Smooth muscle cell of the brain vasculature (primary cell): Measurements from ENCODE around the gene THBS2.
"Not testable (repeated sequence)": the region's sequence is repeated elsewhere in the genome, so short reads cannot be mapped to it uniquely, and the experiment has no call there.

Experiments used
- DNase-seq: peaks from one replicate; pipeline ENCODE4 v3.0.0-alpha.2; 2012; ENCODE audit warnings: low read depth, low spot score

Gene THBS2

GRCh38 chr6:169273511-169273910 lies 19.9 kb upstream of the THBS2 start:
- DNase-seq, result no peak

GRCh38 chr6:169271877-169272216 lies 18.2 kb upstream of the THBS2 start:
- DNase-seq, result no peak

DNA sequence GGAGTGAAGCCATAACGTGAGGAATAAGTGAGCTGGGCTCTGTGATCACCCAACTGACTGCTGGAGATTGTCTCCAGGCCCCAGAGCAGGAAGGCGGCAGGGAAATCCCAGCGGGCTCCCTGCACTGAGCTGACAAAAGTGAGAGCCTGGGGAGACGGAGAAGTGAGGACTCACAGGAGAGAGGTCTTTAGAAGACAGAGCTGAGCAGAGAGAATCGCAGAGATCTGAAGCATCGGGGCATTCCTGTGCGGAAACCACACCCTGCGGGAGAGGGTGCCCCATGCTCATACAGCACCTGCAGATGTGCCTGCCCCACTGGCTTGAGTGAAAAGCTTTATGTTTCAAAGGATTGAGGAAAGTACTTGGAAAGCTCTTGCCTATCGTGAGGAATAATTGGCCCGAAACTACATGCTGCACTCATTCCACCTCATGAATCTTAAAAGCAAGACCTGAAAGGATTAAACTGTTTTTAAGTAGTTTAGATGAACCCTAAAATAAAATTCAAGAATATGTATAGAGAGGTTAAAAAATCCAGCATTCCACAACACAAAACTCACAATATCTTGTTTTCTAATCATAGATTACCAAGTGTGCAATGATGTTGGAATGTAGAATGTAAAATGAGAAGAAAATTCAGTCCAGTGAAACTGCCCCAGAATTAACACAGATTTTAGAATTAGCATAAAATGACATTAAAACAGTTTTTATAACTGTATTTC lies 17.7 kb upstream of the THBS2 start:
- DNase-seq, result no peak

- DNase-seq, result not testable (repeated sequence)
Observed at GRCh38 chr6:169270077-169270380, 16.4 kb upstream of the THBS2 start.

DNA sequence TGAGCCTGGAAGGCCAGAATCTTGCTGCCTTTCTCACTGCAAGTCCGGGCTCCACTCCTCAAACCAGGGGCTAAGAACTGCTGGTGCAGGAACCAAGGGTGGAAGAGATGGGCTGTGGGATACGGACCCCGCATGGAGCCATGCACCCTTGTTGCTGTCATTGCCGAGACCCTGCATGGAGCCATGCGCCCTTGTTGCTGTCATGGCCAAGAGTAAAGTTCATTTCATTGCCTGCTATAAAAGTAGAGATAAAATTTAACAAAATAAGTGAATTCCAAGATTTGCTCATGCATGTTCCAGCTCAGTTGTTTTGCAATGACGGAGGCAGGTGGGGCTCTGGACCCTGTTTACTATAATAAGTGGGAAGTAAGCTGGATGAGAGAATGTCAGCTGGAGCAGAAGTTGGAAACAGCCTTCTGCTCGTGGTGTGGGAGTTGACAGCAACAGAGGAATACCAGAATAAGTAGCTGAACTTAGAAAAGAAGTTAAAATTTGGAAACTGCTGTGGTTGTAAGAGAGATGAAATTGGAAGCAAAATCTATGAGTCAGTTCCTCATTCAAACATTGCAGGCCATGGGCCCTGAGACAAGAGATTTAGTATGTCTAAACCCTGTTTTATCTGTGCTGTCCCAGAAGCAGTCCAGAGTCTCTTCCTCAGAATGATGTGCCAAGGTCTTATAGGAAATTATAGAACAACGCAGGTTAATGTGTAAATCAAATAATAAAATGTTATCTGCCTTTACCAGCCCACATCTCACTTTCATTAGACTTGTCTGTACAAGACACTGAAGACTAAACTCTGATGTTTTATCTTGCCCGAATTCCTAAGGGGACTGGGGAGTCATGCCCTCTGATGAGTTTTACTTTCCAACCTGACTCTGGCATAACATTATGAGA lies 15.8 kb upstream of the THBS2 start:
- DNase-seq, result no peak

DNA sequence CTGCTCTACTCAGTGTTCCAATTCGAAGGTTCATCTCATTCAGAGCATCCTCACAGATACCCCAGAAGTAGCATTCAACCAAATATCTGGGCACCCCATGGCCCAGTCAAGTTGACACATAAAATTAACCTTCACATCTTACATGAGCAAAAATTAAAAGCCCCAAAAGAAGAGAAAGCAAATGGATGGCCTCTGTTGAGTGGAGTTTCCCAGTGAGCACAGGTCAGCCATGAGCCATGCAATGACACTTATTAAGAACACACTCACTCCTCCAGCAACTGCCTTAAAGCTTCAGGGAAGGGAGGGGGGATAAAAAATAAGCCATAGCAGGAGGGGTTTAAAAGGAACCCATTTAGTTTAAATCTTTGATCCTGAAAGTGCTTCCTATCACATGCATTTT lies 14.6 kb upstream of the THBS2 start:
- DNase-seq, result no peak

GRCh38 chr6:169266746-169267591 lies 13.3 kb upstream of the THBS2 start:
- no peak for DNase-seq

DNA sequence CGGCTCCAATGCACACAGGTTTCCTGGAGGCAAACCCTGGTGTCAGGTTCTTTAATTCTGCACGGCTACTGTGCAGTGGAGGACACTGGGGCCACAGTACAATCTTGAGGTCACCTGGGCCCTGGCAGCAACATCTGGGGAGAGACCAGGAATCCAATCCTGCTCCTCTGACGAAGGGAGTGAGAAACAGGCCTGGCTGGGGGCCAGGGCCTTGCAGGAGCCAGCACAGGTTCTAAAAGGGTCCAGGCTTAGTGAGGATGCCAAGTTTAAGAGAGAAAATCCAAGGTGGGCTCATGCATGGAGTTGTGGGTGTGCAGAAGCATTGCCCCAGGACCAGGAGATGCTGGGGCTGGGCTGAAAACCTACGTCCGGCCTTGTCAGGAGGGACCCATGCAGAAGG lies 12.6 kb upstream of the THBS2 start:
- DNase-seq, result no peak

DNA sequence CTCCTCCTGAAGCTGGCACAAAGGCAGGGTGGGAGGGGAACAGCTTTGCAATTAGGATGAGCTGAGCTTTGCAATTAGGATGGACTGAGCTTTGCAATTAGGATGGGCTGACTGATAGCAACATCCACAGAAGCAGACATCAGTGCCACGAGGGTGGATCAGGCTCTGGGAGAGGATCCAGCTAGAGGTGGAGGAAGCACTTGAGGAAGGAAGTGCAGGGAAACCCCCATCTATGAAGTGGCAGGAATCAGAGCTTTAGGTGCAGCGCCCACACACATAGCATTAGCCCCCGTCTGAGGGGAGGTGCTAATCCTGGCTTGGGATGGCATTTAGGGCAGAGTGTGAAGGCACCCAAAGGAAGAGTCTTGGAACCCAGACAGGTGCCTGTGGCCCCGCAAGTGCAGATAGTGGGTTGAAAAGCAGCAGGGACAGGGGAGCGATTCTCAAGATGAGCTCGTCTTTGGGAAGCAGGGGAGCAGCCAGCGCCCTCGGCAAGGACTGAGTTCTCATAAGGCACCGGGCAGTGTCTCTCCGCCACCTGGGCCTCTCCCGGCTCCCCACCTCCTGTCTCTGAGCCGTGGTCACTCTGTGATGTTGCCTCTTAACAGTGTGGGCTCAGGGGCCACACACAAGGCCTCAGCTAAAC lies 12.0 kb upstream of the THBS2 start:
- no peak for DNase-seq

DNA sequence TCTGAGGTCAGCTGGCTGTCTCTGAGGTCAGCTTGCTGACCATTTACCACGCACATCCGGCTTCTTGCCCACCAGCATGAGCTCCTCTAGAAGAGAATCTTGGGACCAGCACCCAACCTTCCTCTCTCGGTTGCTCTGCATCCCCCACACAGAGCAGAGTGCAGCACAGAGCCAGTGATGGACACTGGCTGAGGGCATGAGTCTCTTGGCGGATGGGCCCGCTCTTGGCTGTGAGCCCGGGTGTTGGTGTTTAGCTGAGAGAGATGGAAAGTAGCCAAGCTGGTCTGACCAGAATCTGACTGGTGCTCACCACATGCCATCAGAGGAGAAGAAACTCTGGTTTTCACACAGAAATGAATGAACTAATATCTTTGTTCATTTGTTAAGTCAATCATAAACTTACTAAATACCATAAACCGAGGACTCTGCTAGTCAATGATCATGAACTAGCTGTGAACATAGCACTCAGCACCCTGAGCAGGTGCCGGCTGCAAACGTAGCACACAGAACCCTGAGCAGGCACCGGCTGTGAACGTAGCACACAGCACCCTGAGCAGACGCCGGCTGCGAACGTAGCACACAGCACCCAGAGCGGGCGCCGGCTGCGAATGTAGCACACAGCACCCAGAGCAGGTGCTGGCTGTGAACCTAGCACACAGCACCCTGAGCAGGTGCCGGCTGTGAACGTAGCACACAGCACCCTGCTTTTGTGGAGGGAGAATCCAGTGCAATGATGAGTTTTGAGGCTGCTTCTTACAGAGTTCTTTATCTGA lies 10.4 kb upstream of the THBS2 start:
- DNase-seq, result no peak

DNA sequence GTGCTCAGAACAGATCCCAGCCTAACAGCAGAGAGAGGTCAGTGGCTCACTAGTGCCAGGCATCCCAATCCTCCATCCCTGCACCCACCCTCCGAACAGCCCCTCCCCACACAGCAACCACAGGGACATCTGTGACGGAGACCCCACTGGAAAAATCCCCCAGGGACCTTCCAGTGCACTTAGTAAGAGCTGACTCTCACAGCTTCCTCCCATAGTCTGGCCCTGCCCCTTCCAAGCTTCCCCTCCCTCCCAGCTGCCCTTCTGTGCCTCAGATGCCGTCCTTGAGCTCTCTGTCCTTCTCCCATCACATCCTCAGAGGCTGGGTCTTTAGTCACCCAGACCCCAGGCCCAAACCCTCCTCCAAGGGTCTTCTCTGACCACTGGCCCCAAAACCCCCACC lies 9.7 kb upstream of the THBS2 start:
- DNase-seq, result no peak

- DNase-seq, result not testable (repeated sequence)
Observed at GRCh38 chr6:169262602-169263001, 9.0 kb upstream of the THBS2 start.

- DNase-seq, result no peak
Observed at GRCh38 chr6:169256518-169256917, 2.9 kb upstream of the THBS2 start.

DNA sequence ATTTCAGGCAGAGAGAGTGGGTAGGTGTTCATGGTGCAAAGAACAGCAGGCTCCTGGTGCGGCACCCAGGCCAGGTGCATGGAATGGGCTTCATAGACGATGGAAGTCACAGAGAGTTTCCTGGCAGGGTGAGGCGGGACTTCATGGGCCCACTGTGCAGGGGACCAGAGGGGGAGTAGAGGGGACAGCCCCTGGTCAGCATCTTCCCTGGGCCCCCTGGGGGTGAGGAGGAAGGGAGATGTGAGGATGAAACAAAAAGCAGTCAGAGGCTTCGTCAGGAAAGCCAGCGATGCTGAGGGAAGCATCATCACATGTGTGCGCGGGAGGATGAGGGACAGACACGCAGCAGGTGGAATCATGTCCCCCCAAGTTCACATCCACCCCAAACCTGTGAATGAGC lies 2.4 kb upstream of the THBS2 start:
- DNase-seq, result no peak

DNA sequence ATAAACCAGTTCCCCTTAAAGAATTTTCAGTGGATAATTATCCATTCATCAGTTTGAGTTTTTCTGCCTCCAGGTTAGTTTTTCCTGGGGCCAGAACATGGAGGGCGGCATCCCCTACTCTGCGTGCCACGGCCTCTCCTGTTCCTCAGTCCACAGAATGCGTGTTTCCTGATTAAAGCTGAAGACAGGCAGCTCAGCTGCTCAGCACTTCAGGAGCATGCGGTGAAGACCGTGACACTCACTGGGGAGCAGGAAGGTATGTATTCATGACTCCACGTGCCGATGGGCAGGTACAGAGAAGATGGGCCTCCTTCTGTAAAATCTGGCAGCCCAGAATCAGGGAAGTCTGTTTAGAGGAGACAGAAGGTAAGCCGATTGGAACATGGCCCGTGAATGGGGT lies 2.0 kb upstream of the THBS2 start:
- no peak for DNase-seq

DNA sequence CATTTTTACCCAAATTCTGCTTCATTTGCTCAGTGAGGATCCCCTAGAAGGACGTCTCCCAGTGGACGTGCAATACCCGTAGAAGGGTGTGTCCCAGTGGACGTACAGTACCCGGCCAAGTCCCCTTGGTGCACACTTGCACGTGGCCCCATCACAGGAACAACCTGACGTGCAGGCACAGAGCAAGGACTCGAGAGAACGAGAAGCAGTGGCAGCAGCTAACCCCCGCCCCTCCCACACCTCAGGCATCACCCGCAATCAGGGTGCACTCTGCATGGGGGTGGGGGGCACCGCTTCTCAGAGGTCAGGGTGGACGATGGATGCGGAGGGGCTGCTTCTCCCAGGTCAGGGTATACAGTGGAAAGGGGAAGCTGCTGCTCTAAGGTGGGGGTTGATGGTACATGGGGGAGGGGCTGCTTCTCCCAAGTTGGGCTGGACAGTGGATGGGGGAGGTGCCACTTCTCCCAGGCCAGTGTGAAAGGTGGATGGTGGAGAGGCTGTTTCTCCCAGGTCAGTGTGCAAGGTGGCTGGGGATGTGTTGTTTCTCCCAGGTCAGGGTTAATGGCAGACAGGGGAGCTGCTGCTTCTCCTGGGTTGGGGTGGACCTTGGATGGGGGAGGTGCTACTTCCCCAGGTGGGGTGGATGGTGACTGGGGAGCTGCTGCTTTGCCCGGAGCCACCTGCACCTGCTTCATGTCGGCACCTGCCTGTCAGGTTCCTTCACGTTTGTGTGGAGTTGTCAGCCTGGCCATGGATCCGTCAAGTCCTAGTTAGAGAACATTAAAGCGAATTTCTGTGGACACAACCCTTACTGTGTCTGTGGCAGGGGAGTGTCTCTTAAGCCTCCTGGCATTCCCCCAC lies 1.0 kb upstream of the THBS2 start:
- no peak for DNase-seq

DNA sequence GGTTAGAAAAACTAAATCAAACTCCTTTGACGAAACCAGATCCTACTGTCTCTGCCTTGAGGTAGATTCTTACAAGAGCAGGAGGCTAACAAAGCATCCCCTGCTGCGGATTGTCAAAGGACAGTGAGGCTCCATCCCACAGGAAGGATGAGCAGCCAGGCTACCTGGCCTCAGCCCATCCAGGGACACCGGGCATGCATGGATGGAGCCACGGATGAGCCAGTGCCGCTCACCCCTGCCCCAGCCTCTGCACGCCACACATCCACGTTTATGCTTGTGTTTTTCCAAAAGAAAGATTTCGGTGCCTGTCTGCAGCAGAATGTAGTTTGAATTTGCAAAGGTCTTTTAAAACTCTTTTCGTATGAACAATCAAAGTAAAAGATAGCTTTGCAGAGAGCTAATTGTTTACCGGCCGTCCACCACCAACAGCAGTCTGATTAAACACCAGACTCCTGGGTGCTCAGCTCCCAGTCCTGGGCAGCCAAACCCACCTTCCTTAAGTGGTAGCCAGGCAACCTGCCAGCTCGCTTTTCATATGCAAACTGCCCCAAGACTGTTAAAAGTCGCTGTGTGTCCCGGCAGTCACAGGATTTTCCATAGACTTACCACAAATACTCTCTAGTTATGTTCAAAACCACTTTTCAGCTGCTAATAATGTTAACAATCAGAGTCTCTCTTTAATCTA lies 999 bp downstream of the THBS2 start:
- DNase-seq, result no peak

GRCh38 chr6:169251822-169252504 lies 1.7 kb downstream of the THBS2 start:
- no peak for DNase-seq

GRCh38 chr6:169251371-169251802 lies 2.3 kb downstream of the THBS2 start:
- no peak for DNase-seq
